H1 (cell line): ENCODE measurements around the gene PLBD2. TPM values are rescaled to one million over a fixed set of nuclear protein-coding genes. Genes with fewer than 3 reads are reported as not detected.

Source experiments
- CTCF ChIA-PET: fragments of 300-600 bp; sonication (Branson Sonifier 250); formaldehyde crosslinking; loops from one replicate; lab custom pipeline; 2021; ENCODE audit not compliant: partially characterized antibody; lab: Charles Lee
- POLR2A ChIA-PET: fragments of 300-600 bp; sonication (Branson Sonifier 250); formaldehyde crosslinking; loops from one replicate; lab custom pipeline; 2021; ENCODE audit warnings: inconsistent platforms; ENCODE audit not compliant: partially characterized antibody; lab: Charles Lee
- DNase-seq, 2 experiments: peaks; one replicate each; pipeline versions ENCODE4 v3.0.0 to v3.0.0-alpha.2; 2010 to 2022; ENCODE audit warnings: low spot score in 2 of 2, low read depth in 1 of 2, mixed read lengths in 1 of 2
- FAIRE-seq: peaks from 2 replicates; lab custom pipeline; 2011; peaks lifted over from hg19 to GRCh38; lab: Jason Lieb, UNC
- H2AFZ ChIP-seq: 2 replicates; pipeline ENCODE4 v1.8.1; 2012; ENCODE audit warnings: low read length, inconsistent platforms
- H2AK5ac ChIP-seq: 2 replicates; pipeline ENCODE4 v1.6.1; 2013; ENCODE audit warnings: low read depth, low read length
- H2BK120ac ChIP-seq: replicated peaks from 2 replicates; pipeline ENCODE3; 2013; ENCODE audit warnings: low read depth, low read length, inconsistent platforms
- H2BK12ac ChIP-seq: 2 replicates; pipeline ENCODE4 v1.6.1; 2013; ENCODE audit warnings: low read depth, low read length
- H2BK15ac ChIP-seq: 2 replicates; pipeline ENCODE4 v1.6.1; 2013; ENCODE audit warnings: low read length
- H2BK20ac ChIP-seq: 2 replicates; pipeline ENCODE4 v1.6.1; 2013; ENCODE audit warnings: low read length
- H2BK5ac ChIP-seq: 2 replicates; pipeline ENCODE4 v1.6.1; 2013; ENCODE audit warnings: low read depth, low read length
- H3K14ac ChIP-seq: 2 replicates; pipeline ENCODE4 v1.6.1; 2013; ENCODE audit warnings: inconsistent platforms; ENCODE audit not compliant: insufficient read length
- H3K18ac ChIP-seq: 2 replicates; pipeline ENCODE4 v1.6.1; 2013; ENCODE audit warnings: low read length; ENCODE audit errors: extremely low read depth
- H3K23ac ChIP-seq: 2 replicates; pipeline ENCODE4 v1.6.1; 2013; ENCODE audit warnings: inconsistent platforms; ENCODE audit not compliant: insufficient read length
- H3K23me2 ChIP-seq: 2 replicates; pipeline ENCODE4 v1.6.1; 2013; ENCODE audit warnings: low read depth, low read length
- H3K27ac ChIP-seq: 2 replicates; pipeline ENCODE4 v1.6.1; 2011; ENCODE audit warnings: low read depth, low read length, inconsistent platforms
- H3K27me3 ChIP-seq, 4 experiments: replicated peaks in 1 of 4; 1 replicate in 1 of 4; 2 replicates in 3 of 4; pipeline versions ENCODE4 v1.6.1 to v1.8.1; 2011 to 2013; ENCODE audit warnings: low read length in 3 of 4, mild to moderate bottlenecking in 3 of 4, inconsistent platforms in 2 of 4, mixed read lengths in 2 of 4, moderate library complexity in 1 of 4; ENCODE audit not compliant: control insufficient read depth in 3 of 4, insufficient read depth in 3 of 4; ENCODE audit errors: extremely low read depth in 1 of 4
- H3K36me3 ChIP-seq, 4 experiments: 2 replicates each; pipeline versions ENCODE4 v1.6.1 to v1.8.1; 2011 to 2013; ENCODE audit warnings: mild to moderate bottlenecking in 4 of 4, low read length in 3 of 4, moderate library complexity in 2 of 4, control low read depth in 1 of 4, inconsistent platforms in 1 of 4; ENCODE audit not compliant: insufficient read depth in 4 of 4, control insufficient read depth in 2 of 4
- H3K4ac ChIP-seq: replicated peaks from 2 replicates; pipeline ENCODE3; 2013; ENCODE audit warnings: low read length, low read depth, mixed read lengths, inconsistent platforms; ENCODE audit not compliant: insufficient read length
- H3K4me1 ChIP-seq, 4 experiments: replicated peaks in 1 of 4; 1 replicate in 1 of 4; 2 replicates in 3 of 4; pipeline versions ENCODE4 v1.6.1 to v1.8.1; 2011 to 2013; ENCODE audit warnings: low read length in 3 of 4, inconsistent platforms in 2 of 4, mixed read lengths in 1 of 4; ENCODE audit not compliant: insufficient read depth in 4 of 4, control insufficient read depth in 3 of 4
- H3K4me2 ChIP-seq, 2 experiments: 2 replicates each; pipeline versions ENCODE4 v1.6.1 to v1.8.1; 2011 to 2013; ENCODE audit warnings: low read depth in 2 of 2, low read length in 2 of 2, control low read depth in 1 of 2, inconsistent platforms in 1 of 2, mild to moderate bottlenecking in 1 of 2; ENCODE audit not compliant: insufficient read depth in 1 of 2
- H3K4me3 ChIP-seq, 4 experiments: fragments of 200-600, 300-600 bp in 1 of 4; sonication (generic), shearing (Covaris generic), sonication (Bioruptor Twin) in 1 of 4; 2 replicates each; pipeline versions ENCODE4 v1.5.1 to v1.8.1; 2011 to 2016; ENCODE audit warnings: low read length in 4 of 4, low read depth in 3 of 4, control low read depth in 2 of 4, inconsistent platforms in 2 of 4, mild to moderate bottlenecking in 2 of 4, mixed read lengths in 1 of 4, moderate library complexity in 1 of 4; ENCODE audit not compliant: insufficient read depth in 2 of 4; ENCODE audit errors: extremely low read depth in 1 of 4
- H3K56ac ChIP-seq: replicated peaks from 2 replicates; pipeline ENCODE3; 2013; ENCODE audit warnings: low read depth, mild to moderate bottlenecking, mixed read lengths, low read length, inconsistent platforms; ENCODE audit not compliant: insufficient read length
- H3K79me1 ChIP-seq: 2 replicates; pipeline ENCODE4 v1.6.1; 2013; ENCODE audit warnings: low read depth, low read length, control low read depth
- H3K79me2 ChIP-seq, 2 experiments: 2 replicates each; pipeline versions ENCODE4 v1.6.1 to v1.8.1; 2012 to 2013; ENCODE audit warnings: low read length in 2 of 2, mild to moderate bottlenecking in 2 of 2, inconsistent platforms in 1 of 2; ENCODE audit not compliant: insufficient read depth in 2 of 2, control insufficient read depth in 1 of 2
- H3K9ac ChIP-seq, 4 experiments: replicated peaks in 1 of 4; 1 replicate in 1 of 4; 2 replicates in 3 of 4; pipeline versions ENCODE4 v1.6.1 to v1.8.1; 2011 to 2013; ENCODE audit warnings: low read depth in 3 of 4, low read length in 3 of 4, control low read depth in 2 of 4, mild to moderate bottlenecking in 2 of 4, moderate library complexity in 2 of 4, inconsistent platforms in 1 of 4; ENCODE audit errors: extremely low read depth in 1 of 4
- H3K9me3 ChIP-seq, 2 experiments: 2 replicates each; pipeline versions ENCODE4 v1.6.1 to v1.8.1; 2012 to 2013; ENCODE audit warnings: mild to moderate bottlenecking in 2 of 2, moderate library complexity in 2 of 2, control low read depth in 1 of 2, inconsistent platforms in 1 of 2, low read depth in 1 of 2, low read length in 1 of 2, mixed read lengths in 1 of 2; ENCODE audit not compliant: insufficient read depth in 2 of 2
- H4K20me1 ChIP-seq, 2 experiments: replicated peaks in 1 of 2; 2 replicates each; pipeline versions ENCODE3 to v1.8.1; 2011 to 2013; ENCODE audit warnings: inconsistent platforms in 2 of 2, low read length in 2 of 2, mild to moderate bottlenecking in 1 of 2; ENCODE audit not compliant: insufficient read depth in 2 of 2, control insufficient read depth in 1 of 2
- H4K5ac ChIP-seq: 2 replicates; pipeline ENCODE4 v1.6.1; 2013; ENCODE audit warnings: low read length, low read depth, mixed read lengths, inconsistent platforms; ENCODE audit not compliant: insufficient read length
- H4K8ac ChIP-seq: 2 replicates; pipeline ENCODE4 v1.8.0; 2013; ENCODE audit warnings: mild to moderate bottlenecking, moderate library complexity, low read length, inconsistent platforms; ENCODE audit not compliant: insufficient read depth; ENCODE audit errors: extremely low read depth
- H4K91ac ChIP-seq: replicated peaks from 2 replicates; pipeline ENCODE3; 2013; ENCODE audit warnings: low read length, mixed read lengths, inconsistent platforms; ENCODE audit not compliant: insufficient read length
- ASH2L ChIP-seq: fragments of 200-600, 300-600 bp; sonication (generic); IDR thresholded peaks from one replicate; pipeline ENCODE4 v1.7.1; 2017; ENCODE audit warnings: low read length
- HDAC6 ChIP-seq: IDR thresholded peaks from one replicate; pipeline ENCODE4 v1.7.1; 2012; ENCODE audit warnings: low read depth, mild to moderate bottlenecking, inconsistent platforms, low read length, moderate library complexity
- JUN ChIP-seq: IDR thresholded peaks from 2 replicates; pipeline ENCODE4 v1.6.1; 2011; ENCODE audit warnings: low read depth, mild to moderate bottlenecking, improper control_type of control experiment, low read length
- KDM1A ChIP-seq: fragments of 200-600, 300-600 bp; sonication (generic); IDR thresholded peaks from 2 replicates; pipeline ENCODE4 v1.7.1; 2016; ENCODE audit warnings: mild to moderate bottlenecking, low read length, borderline replicate concordance
- SIN3A ChIP-seq, 2 experiments: IDR thresholded peaks in 1 of 2; conservative IDR thresholded peaks in 1 of 2; 2 replicates each; pipeline ENCODE4 v1.6.1; 2011 to 2012; ENCODE audit warnings: low read length in 2 of 2, improper control_type of control experiment in 1 of 2, low read depth in 1 of 2, mild to moderate bottlenecking in 1 of 2
- SUZ12 ChIP-seq: fragments of 200-600 bp; sonication (generic); IDR thresholded peaks from 2 replicates; pipeline ENCODE4 v1.6.1; 2012; ENCODE audit warnings: mild to moderate bottlenecking, inconsistent platforms, low read length, moderate library complexity, mixed read lengths
- TAF1 ChIP-seq: IDR thresholded peaks from 2 replicates; pipeline ENCODE4 v1.6.1; 2011; ENCODE audit warnings: mild to moderate bottlenecking, low read depth, low read length
- TBP ChIP-seq: IDR thresholded peaks from 2 replicates; pipeline ENCODE4 v1.6.1; 2011; ENCODE audit warnings: low read depth, low read length, improper control_type of control experiment
- TEAD4 ChIP-seq: IDR thresholded peaks from 2 replicates; pipeline ENCODE4 v1.6.1; 2012; ENCODE audit warnings: low read depth, low read length, inconsistent platforms, mixed read lengths
- USF2 ChIP-seq: IDR thresholded peaks from 2 replicates; pipeline ENCODE4 v1.6.1; 2011; ENCODE audit warnings: low read length, improper control_type of control experiment
- YY1 ChIP-seq: IDR thresholded peaks from 2 replicates; pipeline ENCODE4 v1.6.1; 2011; ENCODE audit warnings: low read depth, mild to moderate bottlenecking, low read length
- ZNF274 ChIP-seq: IDR thresholded peaks from 2 replicates; pipeline ENCODE4 v1.7.0; 2012; ENCODE audit warnings: low read length, borderline replicate concordance; ENCODE audit errors: extremely low read depth
- WGBS, 2 experiments: shearing (Covaris generic) in 1 of 2; methylation state at CpG; one replicate each; pipeline versions ENCODE4 v1.1.6 to v1.1.7; 2013 to 2015; ENCODE audit warnings: low lambda C conversion rate in 2 of 2, mixed read lengths in 2 of 2, inconsistent platforms in 1 of 2, low coverage in 1 of 2, missing lambda C conversion rate in 1 of 2; ENCODE audit not compliant: insufficient replicate concordance in 2 of 2, insufficient coverage in 1 of 2, insufficient read length in 1 of 2; ENCODE audit errors: extremely low coverage in 1 of 2, missing lambda C conversion rate in 1 of 2; 5-methylcytosine and 5-hydroxymethylcytosine counted together
- polyA plus RNA-seq, 7 experiments: library from polyadenylated mRNA; depleted of rRNA in 3 of 7; stranded (reverse) in 5 of 7; unstranded in 2 of 7; fragments of >200 nt in 5 of 7; fragments of 200-250 nt in 2 of 7; gene quantifications; 1 replicate in 5 of 7; 2 replicates in 1 of 7; 4 replicates in 1 of 7; pipeline versions ENCODE4 v1.2.1 to v1.2.3, GENCODE V29; 2011 to 2013; ENCODE audit warnings: missing spikeins in 2 of 7, mixed read lengths in 2 of 7
- total RNA-seq: library from RNA; stranded (reverse); fragmentation: NEBNext Ultra II Directional; extraction: Animal tissue kit (Norgen Biotek cat#: 25700); gene quantifications from 2 replicates; pipeline ENCODE4 v1.2.1, GENCODE V29; 2021

PLBD2 gene
- total and polyA plus RNA-seq, 2 of the 8 experiments (the other 6 are each of a cell fraction or from before 2014, with no cell fraction given): 16.8 to 33.5 TPM

DNA sequence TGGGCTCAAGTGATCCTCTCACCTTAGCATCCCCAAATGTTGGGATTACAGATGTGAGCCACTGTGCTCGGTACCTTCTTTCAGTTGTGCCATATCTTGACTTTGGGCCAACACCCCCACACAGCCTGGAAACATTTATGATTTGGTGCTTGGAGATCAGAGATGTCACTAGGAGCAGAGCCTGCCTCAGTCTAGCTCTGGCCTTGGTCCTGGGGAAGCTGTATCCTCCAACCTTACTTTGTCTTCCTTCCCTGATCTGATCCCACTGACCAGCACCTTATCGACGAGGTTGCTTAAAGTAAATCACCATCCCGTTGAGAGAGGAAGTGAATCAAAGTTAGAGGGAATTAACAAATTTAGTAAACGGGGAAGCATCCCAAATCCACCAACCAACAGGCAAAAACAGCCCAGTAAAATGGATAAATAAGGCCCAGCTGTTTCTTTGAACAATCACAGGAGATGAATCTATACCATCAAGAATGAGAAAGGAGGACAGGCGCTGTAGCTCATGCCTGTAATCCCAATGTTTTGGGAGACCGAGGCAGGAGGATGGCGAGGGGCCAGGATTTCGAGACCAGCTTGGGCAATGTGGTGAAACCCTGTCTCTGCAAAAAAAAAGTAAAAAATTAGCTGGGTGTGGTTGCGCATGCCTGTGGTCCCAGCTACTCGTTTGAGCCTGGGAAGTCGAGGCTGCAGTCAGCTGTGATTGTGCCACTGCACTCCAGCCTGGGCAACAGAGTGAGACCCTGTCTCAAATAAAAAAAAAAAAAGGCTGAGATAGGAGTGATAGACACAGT is 3.4 kb downstream of the PLBD2 start:
- CTCF ChIA-PET: interaction anchor here (1.2 kb wide), 1 partner anchor 46 kb away, joined by 3 read pairs; no protein-coding TSS in a partner anchor
- no peak overlapping the region for H3K56ac ChIP-seq
- no peak for TF ChIP-seq TAF1
- TF ChIP-seq SIN3A (conservative IDR thresholded peaks at IDR 0.05 in 1 of 2, IDR thresholded peaks at IDR 0.05 in 1 of 2; ENCODE audit: low read depth in 1 of 2, low read length in 2 of 2): no peak
- no peak for TF ChIP-seq ASH2L
- TF ChIP-seq SUZ12: no peak
- no peak for TF ChIP-seq HDAC6
- no peak for TF ChIP-seq JUN
- TF ChIP-seq TEAD4: no peak
- TF ChIP-seq TBP: no peak
- TF ChIP-seq ZNF274: no peak
- no peak for TF ChIP-seq KDM1A
- TF ChIP-seq USF2: no peak
- TF ChIP-seq YY1: no peak

More for the DNA sequence above, 3.4 kb downstream of the PLBD2 start:
- H3K27me3 ChIP-seq: no peaks in the 10 kb centered on the region
- no peak overlapping the region for H4K91ac ChIP-seq
- no peak overlapping the region for H3K18ac ChIP-seq
- H2BK5ac ChIP-seq: no peak overlapping the region
- no peak overlapping the region for H2BK15ac ChIP-seq
- POLR2A ChIA-PET: no interaction called here
- no peak overlapping the region for H2AK5ac ChIP-seq
- no peak overlapping the region for H2BK20ac ChIP-seq
- no peak for DNase-seq
- no peak overlapping the region for H3K4me2 ChIP-seq
- FAIRE-seq: no peak
- H3K4me3 ChIP-seq: no peak overlapping the region
- no peak overlapping the region for H3K14ac ChIP-seq
- no peak overlapping the region for H2BK120ac ChIP-seq
- peaks cover 3 to 9% (median 5%) of the 10 kb centered on the region in 4 experiments for H3K4me1 ChIP-seq
- H4K5ac ChIP-seq: no peak overlapping the region
- no peak overlapping the region for H3K27ac ChIP-seq
- WGBS, 2 experiments: 89% methylated on average over 12 of the region's 12 CpGs; no CpG with 5 or more reads in 1 of the 2 experiments
- peaks cover 1 to 7% of the 10 kb centered on the region in 2 experiments for H4K20me1 ChIP-seq
- no peak overlapping the region for H3K23ac ChIP-seq
- H3K79me2 ChIP-seq: peaks cover 0 to 8% of the 10 kb centered on the region in 2 experiments; a peak in 2 of 4 replicates
- no peak overlapping the region for H4K8ac ChIP-seq
- H3K9ac ChIP-seq: no peak overlapping the region
- peaks cover 8% of the 10 kb centered on the region for H3K79me1 ChIP-seq
- no peak overlapping the region for H2AFZ ChIP-seq
- H3K9me3 ChIP-seq: no peaks in the 10 kb centered on the region
- no peak overlapping the region for H2BK12ac ChIP-seq
- H3K4ac ChIP-seq: no peak overlapping the region
- peaks cover 7% of the 10 kb centered on the region for H3K23me2 ChIP-seq
- H3K36me3 ChIP-seq: no peaks in the 10 kb centered on the region
